Prostate gland (tissue), 2 donors: Measurements from ENCODE around the gene GPR141.

Source experiments
- POLR2A ChIP-seq: fragments of 450-650 bp; IDR thresholded peaks from one replicate; pipeline ENCODE4 v1.6.1; 2016; ENCODE audit warnings: antibody characterized with exemption, mild to moderate bottlenecking
- TF ChIP-seq, protein P1 (sequence below), 4 experiments: fragments of 200-600 bp in 2 of 4; fragments of 450-650 bp in 2 of 4; sonication (generic) in 2 of 4; IDR thresholded peaks; 1 replicate in 3 of 4; 2 replicates in 1 of 4; pipeline ENCODE4 v1.5.1; 2016 to 2019; ENCODE audit warnings: antibody characterized with exemption in 4 of 4, mild to moderate bottlenecking in 2 of 4, moderate library complexity in 2 of 4

DNA sequence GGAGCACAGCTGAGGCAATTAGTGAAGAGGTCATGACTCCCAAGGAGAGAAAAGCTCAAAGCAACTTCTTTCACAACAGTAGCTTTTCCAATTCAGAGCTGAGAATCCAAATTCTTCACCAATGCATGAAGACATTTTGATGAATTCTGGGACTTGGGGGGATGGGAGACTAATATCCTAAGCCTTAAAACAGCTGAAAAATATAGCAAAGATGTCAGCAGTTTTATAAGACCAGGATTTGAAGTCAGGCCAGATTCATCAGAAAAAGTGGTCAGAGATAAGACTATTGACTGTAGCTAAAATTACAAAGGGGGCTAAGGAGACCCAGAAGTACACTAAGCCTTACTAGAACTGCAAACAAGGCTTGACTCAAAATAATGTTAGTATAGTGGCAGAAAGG lies 51.6 kb downstream of the GPR141 start:
- TF ChIP-seq, protein P1, sequence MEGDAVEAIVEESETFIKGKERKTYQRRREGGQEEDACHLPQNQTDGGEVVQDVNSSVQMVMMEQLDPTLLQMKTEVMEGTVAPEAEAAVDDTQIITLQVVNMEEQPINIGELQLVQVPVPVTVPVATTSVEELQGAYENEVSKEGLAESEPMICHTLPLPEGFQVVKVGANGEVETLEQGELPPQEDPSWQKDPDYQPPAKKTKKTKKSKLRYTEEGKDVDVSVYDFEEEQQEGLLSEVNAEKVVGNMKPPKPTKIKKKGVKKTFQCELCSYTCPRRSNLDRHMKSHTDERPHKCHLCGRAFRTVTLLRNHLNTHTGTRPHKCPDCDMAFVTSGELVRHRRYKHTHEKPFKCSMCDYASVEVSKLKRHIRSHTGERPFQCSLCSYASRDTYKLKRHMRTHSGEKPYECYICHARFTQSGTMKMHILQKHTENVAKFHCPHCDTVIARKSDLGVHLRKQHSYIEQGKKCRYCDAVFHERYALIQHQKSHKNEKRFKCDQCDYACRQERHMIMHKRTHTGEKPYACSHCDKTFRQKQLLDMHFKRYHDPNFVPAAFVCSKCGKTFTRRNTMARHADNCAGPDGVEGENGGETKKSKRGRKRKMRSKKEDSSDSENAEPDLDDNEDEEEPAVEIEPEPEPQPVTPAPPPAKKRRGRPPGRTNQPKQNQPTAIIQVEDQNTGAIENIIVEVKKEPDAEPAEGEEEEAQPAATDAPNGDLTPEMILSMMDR (IDR thresholded peaks at IDR 0.05), result no peak
- no peak for TF ChIP-seq POLR2A
